OCI-LY1 (cell line): Measurements from ENCODE around the gene MRPL23.

Experiments used
- CTCF ChIP-seq: fragments of 200-600 bp; sonication (generic), shearing (Covaris generic); IDR thresholded peaks from 2 replicates; pipeline ENCODE4 v1.5.1; 2017; ENCODE audit warnings: mild to moderate bottlenecking, antibody characterized with exemption, low read length, moderate library complexity, mixed read lengths
- EZH2 ChIP-seq: fragments of 200-600 bp; sonication (generic), shearing (Covaris generic); IDR thresholded peaks from 2 replicates; pipeline ENCODE4 v1.8.0; 2017; ENCODE audit warnings: borderline replicate concordance, mixed run types, mild to moderate bottlenecking, antibody characterized with exemption, low read length, moderate library complexity, mixed read lengths

- no peak for TF ChIP-seq CTCF
- TF ChIP-seq EZH2: no peak
Measured at GRCh38 chr11:1916132-1916985, 30.8 kb upstream of the MRPL23 start.
